ENCODE data around the gene PRRT1.

- no peak for TF ChIP-seq CEBPB (IDR thresholded peaks at IDR 0.05)
- no peak for TF ChIP-seq JUNB (IDR thresholded peaks at IDR 0.05)
- TF ChIP-seq PHF8 (IDR thresholded peaks at IDR 0.05; ENCODE audit: borderline replicate concordance, low read depth) = no peak
- TF ChIP-seq JUN (IDR thresholded peaks at IDR 0.05) = no peak
- TF ChIP-seq BHLHE40 (IDR thresholded peaks at IDR 0.05; ENCODE audit: low read depth, low read length) = no peak
- TF ChIP-seq CTCF (IDR thresholded peaks at IDR 0.05) = no peak
- TF ChIP-seq POLR2A (IDR thresholded peaks at IDR 0.05; ENCODE audit: low read length) = no peak
Measured at GRCh38 chr6:32191696-32192607, 40.2 kb upstream of the PRRT1 start.
